Measurements from ENCODE around the gene ZNF777. TPM values are rescaled to one million over a fixed set of nuclear protein-coding genes. Genes with fewer than 3 reads are reported as not detected.
A peak's percentile ranks its signal among the peaks of the same experiment; 100 is the strongest.
"Not testable (repeated sequence)": the region's sequence is repeated elsewhere in the genome, so short reads cannot be mapped to it uniquely, and the experiment has no call there.

The ZNF777 gene
- total RNA-seq, 3 donors from 2014 or later = 28.3 to 33.2 (median 29.3) TPM

- no peaks in the 10 kb centered on the region for H3K27me3 Mint-ChIP-seq (ENCODE audit: low read depth)
- peak; percentile 9 to 26 for ATAC-seq
- peak overlapping the region; percentile 66 for H3K4me3 Mint-ChIP-seq
- H3K9me3 Mint-ChIP-seq = no peaks in the 10 kb centered on the region
- DNase-seq = peak; percentile 17
- no peaks in the 10 kb centered on the region for H3K36me3 Mint-ChIP-seq (ENCODE audit: insufficient read depth)
- H3K4me1 Mint-ChIP-seq (ENCODE audit: low read depth) = peaks cover 8% of the 10 kb centered on the region
Observed at GRCh38 chr7:149422914-149423301, 38.0 kb downstream of the ZNF777 start.

DNA sequence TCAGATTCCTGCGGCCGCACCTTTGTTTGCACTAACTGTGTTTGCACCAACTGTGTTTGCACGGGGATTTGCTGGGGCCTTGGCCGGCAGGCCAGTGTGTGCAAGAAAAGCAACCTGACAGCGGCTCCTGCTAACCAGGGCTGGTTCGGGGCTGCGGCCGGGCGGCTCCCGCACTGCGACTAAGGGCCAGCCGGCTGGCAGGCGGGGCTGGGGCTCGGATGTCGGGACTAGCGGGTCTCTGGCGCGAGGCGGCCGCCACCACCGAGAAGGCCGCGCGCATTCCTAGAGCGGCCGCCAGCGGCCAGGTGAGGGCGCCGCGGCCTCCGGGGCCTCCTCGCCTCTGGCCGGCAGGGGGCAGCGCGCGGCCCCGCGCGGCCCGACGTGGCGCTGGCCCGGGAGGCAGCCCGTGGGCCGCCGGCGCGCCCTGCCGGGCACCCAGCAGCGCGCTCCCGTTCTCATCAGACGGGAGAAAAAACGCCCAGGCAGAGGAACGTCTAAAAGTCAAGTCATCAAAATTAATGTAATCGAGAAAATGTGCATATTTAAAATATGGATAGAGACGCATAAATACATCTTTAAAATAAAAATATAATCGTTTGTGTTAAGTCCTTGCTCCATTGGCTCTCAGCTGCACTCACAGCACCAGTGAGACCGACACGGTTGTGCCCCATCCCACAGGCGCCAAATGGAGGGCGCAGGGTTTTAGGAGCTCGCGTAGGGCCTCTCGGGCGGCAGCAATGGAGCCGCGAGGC is 38.5 kb downstream of the ZNF777 start:
- ATAC-seq (peak; percentile 99), DNase-seq (peak; percentile 61)
- peak overlapping the region; percentile 75 for H3K4me3 Mint-ChIP-seq
- H3K27me3 Mint-ChIP-seq (ENCODE audit: low read depth) = no peaks in the 10 kb centered on the region
- H3K4me1 Mint-ChIP-seq (ENCODE audit: low read depth) = peaks cover 8% of the 10 kb centered on the region
- no peaks in the 10 kb centered on the region for H3K36me3 Mint-ChIP-seq (ENCODE audit: insufficient read depth)
- no peaks in the 10 kb centered on the region for H3K9me3 Mint-ChIP-seq

GRCh38 chr7:149420006-149420405 is 40.9 kb downstream of the ZNF777 start:
- peaks cover 8% of the 10 kb centered on the region for H3K4me1 Mint-ChIP-seq (ENCODE audit: low read depth)
- peaks cover 7% of the 10 kb centered on the region for H3K27me3 Mint-ChIP-seq (ENCODE audit: low read depth)
- ATAC-seq = no peak
- DNase-seq = no peak
- no peaks in the 10 kb centered on the region for H3K36me3 Mint-ChIP-seq (ENCODE audit: insufficient read depth)
- H3K9me3 Mint-ChIP-seq = no peaks in the 10 kb centered on the region
- H3K4me3 Mint-ChIP-seq = no peak overlapping the region

DNA sequence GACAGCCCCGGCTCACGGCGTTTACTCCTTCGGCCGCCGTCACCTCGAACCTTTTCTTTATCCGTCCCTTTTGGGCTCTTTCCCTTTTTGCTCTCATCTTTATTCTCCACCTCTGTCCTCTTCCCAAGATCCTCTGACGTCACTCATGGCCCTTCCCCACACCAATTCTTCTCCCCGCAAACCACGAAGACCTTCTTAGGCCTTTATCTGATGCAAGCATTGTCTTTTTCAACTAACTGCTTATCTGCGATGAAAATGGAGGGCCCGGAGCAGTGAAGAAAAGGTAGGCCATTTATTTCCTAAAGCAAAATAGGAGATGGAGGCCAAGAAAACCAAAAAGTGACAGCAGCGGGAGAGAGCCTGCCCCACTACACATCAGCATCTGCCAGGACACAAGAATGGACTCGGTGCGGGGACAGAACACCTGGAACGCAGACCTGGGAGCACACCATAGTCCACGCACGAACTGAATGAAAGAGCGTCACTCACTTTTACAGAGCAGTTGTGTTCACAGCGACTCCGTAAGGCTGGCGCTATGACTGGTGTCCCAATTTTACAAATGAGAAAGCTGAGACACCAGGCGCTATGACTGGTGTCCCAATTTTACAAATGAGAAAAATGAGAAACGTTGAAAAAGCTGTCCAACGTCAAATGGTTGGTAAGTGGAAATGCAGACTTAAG is 45.3 kb downstream of the ZNF777 start:
- H3K4me3 Mint-ChIP-seq = peak overlapping the region; percentile 29
- peaks cover 2% of the 10 kb centered on the region for H3K4me1 Mint-ChIP-seq (ENCODE audit: low read depth)
- peaks cover 39% of the 10 kb centered on the region for H3K27me3 Mint-ChIP-seq (ENCODE audit: low read depth)
- ATAC-seq (peak in 1 of 2 donors; percentile 12), DNase-seq (no peak)
- H3K9me3 Mint-ChIP-seq = no peaks in the 10 kb centered on the region
- H3K36me3 Mint-ChIP-seq (ENCODE audit: insufficient read depth) = no peaks in the 10 kb centered on the region

DNA sequence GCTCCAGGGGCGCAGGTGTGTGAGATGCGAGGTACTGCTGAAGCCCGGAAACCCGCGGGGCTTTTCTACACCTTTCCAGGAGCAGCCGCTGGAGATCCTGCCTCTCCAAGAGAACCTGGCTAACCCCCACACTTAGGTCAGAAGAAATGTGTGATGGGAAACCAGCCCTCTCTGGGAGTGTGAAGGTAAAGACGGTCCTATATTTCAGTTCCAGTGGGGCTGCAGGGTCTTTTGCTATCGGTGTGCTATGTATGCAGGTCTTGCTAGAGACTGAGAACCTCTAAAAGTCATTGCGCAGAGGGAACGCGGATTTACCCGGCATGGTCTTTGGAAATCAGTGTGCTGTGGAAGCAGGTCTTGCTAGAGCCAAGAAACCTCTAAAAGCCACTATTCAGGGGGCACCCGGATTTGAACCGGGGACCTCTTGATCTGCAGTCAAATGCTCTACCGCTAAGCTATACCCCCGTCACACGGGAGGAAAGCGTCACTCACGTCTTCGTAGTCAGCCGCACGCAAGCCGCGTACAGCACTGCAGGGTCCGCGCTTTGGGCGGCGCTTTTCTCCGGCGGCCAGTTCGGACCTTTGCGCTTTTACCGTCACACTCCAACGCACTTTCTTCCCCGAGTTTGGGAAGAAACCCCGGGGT is 46.0 kb downstream of the ZNF777 start:
- Mint-ChIP-seq H3K36me3 (ENCODE audit: insufficient read depth) (no peaks in the 10 kb centered on the region), H3K4me3 (peak overlapping the region; percentile 29), H3K4me1 (ENCODE audit: low read depth) (peaks cover 2% of the 10 kb centered on the region), H3K9me3 (no peaks in the 10 kb centered on the region), H3K27me3 (ENCODE audit: low read depth) (peaks cover 39% of the 10 kb centered on the region)
- ATAC-seq = peak; percentile 58 to 87
- DNase-seq = peak; percentile 25

- Mint-ChIP-seq H3K36me3 (ENCODE audit: insufficient read depth) (no peaks in the 10 kb centered on the region), H3K27me3 (ENCODE audit: low read depth) (peaks cover 39% of the 10 kb centered on the region), H3K9me3 (no peaks in the 10 kb centered on the region), H3K4me1 (ENCODE audit: low read depth) (peaks cover 2% of the 10 kb centered on the region), H3K4me3 (no peak overlapping the region)
- ATAC-seq (no peak), DNase-seq (no peak)
Observed at GRCh38 chr7:149414171-149414570, 46.7 kb downstream of the ZNF777 start.

DNA sequence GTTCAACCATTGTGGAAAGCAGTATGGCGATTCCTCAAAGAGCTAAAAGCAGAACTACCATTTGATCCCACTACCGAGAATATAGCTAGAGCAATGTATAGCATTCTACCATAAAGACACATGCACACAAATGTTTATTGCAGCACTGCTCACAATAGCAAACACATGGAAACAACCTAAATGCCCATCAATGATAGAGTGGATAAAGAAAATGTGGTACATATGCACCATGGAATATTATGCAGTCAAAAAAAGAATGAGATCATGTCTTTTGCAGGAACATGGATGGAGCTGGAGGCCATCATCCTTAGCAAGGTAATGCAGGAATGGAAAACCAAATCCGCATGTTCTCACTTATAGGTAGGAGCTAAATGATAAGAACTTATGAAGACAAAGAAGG is 47.8 kb downstream of the ZNF777 start:
- not testable (repeated sequence) for H3K4me1 Mint-ChIP-seq (ENCODE audit: low read depth); H3K4me3 Mint-ChIP-seq; DNase-seq; H3K9me3 Mint-ChIP-seq; ATAC-seq; H3K36me3 Mint-ChIP-seq (ENCODE audit: insufficient read depth)
- peaks cover 48% of the 10 kb centered on the region for H3K27me3 Mint-ChIP-seq (ENCODE audit: low read depth)

- Mint-ChIP-seq H3K9me3 (no peaks in the 10 kb centered on the region), H3K36me3 (ENCODE audit: insufficient read depth) (no peaks in the 10 kb centered on the region), H3K27me3 (ENCODE audit: low read depth) (peaks cover 42% of the 10 kb centered on the region), H3K4me1 (ENCODE audit: low read depth) (peaks cover 2% of the 10 kb centered on the region), H3K4me3 (no peak overlapping the region)
- no peak for DNase-seq
- ATAC-seq = no peak
Observed at GRCh38 chr7:149409895-149410294, 51.0 kb downstream of the ZNF777 start.

GRCh38 chr7:149404825-149405224 is 56.0 kb downstream of the ZNF777 start:
- Mint-ChIP-seq H3K4me3 (no peak overlapping the region), H3K27me3 (ENCODE audit: low read depth) (peaks cover 21% of the 10 kb centered on the region), H3K4me1 (ENCODE audit: low read depth) (no peaks in the 10 kb centered on the region), H3K36me3 (ENCODE audit: insufficient read depth) (no peaks in the 10 kb centered on the region), H3K9me3 (no peaks in the 10 kb centered on the region)
- ATAC-seq (no peak), DNase-seq (no peak)

DNA sequence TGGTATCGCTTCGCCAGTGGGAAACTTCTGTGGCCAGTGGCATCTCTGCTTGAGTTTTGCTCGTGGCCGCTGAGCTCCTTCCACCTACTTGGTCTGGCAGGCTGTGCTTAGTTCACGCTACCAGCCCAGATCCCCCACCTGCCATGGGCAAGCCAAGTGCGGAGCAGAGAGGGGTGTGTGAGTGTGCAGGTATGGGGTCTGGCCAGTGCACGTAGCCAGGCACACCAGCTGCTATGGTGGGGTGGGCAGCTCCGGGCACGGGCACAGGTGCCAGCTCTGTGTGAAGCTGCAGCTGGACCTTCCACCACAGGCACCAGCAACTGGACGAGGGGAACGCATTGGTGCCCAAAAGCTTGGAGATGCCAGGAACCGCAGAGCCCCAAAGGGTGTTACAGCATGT is 56.5 kb downstream of the ZNF777 start:
- Mint-ChIP-seq H3K4me3 (no peak overlapping the region), H3K9me3 (no peaks in the 10 kb centered on the region), H3K4me1 (ENCODE audit: low read depth) (no peaks in the 10 kb centered on the region), H3K27me3 (ENCODE audit: low read depth) (peaks cover 21% of the 10 kb centered on the region), H3K36me3 (ENCODE audit: insufficient read depth) (no peaks in the 10 kb centered on the region)
- ATAC-seq (no peak), DNase-seq (no peak)

- DNase-seq (no peak), ATAC-seq (no peak)
- Mint-ChIP-seq H3K4me3 (no peak overlapping the region), H3K9me3 (peaks cover 8% of the 10 kb centered on the region), H3K36me3 (ENCODE audit: insufficient read depth) (no peaks in the 10 kb centered on the region), H3K27me3 (ENCODE audit: low read depth) (peaks cover 29% of the 10 kb centered on the region), H3K4me1 (ENCODE audit: low read depth) (no peaks in the 10 kb centered on the region)
Observed at GRCh38 chr7:149398195-149398820, 62.6 kb downstream of the ZNF777 start.

DNA sequence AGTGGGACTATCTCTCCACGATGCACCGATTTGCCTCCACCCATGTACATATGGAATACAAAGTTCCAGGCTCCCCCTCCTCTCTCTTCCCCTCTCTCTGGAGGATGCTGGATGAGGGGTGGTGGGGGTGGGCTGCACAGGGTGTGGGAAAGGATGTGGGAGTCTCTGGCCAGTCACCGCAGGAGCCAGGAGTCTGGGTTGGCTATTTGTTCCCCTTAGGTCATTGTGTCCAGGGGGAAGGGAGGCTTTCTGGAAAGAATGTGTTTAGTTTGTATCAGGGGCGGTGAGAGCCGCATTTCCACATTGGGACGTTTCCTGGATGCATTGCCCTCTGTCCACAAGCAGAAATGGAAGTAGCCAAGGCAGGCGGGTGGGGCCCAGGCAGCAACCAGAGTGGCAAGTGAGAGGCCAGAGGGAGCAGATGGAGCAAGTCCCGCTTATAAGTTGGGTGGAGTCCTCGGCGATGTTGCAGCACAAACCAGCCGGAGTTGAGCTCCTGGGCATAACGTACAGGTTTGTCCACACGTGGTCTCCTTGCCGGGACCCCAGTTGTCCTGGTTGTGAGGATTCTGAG is 63.3 kb downstream of the ZNF777 start:
- peaks cover 8% of the 10 kb centered on the region for H3K9me3 Mint-ChIP-seq
- peaks cover 29% of the 10 kb centered on the region for H3K27me3 Mint-ChIP-seq (ENCODE audit: low read depth)
- H3K4me1 Mint-ChIP-seq (ENCODE audit: low read depth) = no peaks in the 10 kb centered on the region
- ATAC-seq = no peak
- H3K4me3 Mint-ChIP-seq = no peak overlapping the region
- H3K36me3 Mint-ChIP-seq (ENCODE audit: insufficient read depth) = no peaks in the 10 kb centered on the region
- DNase-seq = no peak

DNA sequence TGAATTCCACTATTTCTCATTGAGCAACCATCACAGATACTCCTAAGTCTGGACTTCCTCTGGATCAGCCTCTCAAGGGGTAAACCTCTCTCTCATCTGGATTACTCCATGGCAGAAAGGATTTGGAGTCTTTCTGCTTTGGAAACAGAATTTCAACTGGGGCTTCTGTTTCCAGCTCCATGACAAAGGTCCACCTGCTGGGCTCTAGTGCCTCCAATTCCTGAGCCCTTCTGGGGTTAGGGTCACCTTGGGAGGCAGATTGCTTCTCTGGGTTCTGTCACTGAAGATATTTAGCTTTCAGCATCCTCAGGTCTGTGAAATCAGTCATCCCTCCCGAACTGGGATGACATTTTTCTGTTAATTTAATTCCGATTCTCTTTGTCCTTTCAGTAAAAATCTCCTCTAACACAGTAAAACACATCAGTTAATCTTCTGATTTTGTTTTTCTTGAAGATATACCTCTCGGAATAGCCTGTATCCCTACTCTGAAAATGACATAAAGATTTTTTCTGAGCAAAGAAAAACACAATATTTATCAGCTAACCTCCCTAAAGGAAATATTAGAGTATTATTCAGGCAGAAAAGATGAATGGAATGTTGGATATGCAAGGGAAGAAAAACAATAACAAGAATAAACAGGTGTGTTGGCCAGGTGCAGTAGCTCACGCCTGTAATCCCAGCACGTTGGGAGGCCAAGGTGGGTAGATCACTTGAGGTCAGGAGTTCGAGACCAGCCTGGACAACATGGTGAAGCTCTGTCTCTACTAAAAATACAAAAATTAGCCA is 72.1 kb downstream of the ZNF777 start:
- H3K4me3 Mint-ChIP-seq; DNase-seq; H3K36me3 Mint-ChIP-seq (ENCODE audit: insufficient read depth); H3K9me3 Mint-ChIP-seq; H3K4me1 Mint-ChIP-seq (ENCODE audit: low read depth); ATAC-seq: not testable (repeated sequence)
- H3K27me3 Mint-ChIP-seq (ENCODE audit: low read depth) = peaks cover 11% of the 10 kb centered on the region

All from activated T-cell treated with anti-CD3 and anti-CD28 coated beads, Interleukin-2, amount 50 U/mL, for 4 hours (primary cell).